EH (cell line): ENCODE results near the gene ADGRG2.
"Not testable (repeated sequence)": the region's sequence is repeated elsewhere in the genome, so short reads cannot be mapped to it uniquely, and the experiment has no call there.

ENCODE experiments used
- DNase-seq: peaks from one replicate; pipeline ENCODE4 v3.0.0-alpha.2; 2015; ENCODE audit warnings: low read depth

ADGRG2 gene

DNA sequence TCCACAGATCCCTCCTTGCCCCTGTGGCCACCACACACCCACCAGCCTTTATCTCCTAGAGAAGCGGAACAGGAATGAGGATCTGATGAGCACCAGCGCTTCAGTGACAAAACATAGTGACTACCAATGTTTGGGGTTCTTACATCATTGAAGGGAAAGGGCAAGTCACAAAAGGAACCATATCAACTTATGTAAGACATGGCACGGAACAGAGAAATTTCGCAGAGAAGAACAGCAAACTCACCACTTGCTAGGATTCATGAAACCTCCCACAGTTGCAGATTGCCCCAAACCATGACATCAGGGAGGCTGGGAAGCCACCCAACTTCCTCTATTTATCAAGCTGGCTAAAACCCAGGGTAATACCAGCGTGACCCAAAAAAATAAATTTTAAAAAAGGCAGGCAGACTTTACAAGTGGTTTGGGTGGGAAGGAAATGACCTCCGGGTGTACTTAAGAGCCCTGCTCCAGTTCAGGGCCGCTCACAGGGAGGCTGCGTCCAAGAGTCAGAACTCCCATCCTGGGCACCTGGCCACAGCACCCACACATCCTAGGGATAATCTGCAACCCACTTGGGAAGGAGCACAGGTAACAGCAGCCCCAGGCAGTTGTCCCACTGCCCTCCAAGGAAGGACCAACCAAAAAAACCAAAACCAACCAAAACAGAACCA, 36.0 kb downstream of the ADGRG2 start:
- DNase-seq, result no peak

DNA sequence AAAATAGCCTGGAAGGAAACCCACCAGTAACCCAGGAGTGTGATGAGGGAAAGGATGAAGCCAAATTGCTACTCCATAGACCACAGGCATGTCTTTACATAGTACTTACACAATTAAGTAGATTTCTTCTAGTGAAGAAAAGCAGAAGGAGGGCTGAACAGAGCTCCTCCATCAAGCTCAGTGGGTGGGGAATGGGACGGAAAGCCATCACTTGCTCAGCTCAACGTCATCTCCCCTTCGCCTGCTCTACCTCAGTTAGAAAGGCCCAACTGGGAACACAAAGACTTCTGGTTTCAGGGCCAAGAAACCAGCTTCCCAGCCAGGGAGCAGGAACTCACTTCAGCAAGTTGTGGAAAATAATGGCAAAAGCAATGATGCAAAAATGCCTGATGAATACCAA, 36.6 kb downstream of the ADGRG2 start:
- no peak for DNase-seq

DNA sequence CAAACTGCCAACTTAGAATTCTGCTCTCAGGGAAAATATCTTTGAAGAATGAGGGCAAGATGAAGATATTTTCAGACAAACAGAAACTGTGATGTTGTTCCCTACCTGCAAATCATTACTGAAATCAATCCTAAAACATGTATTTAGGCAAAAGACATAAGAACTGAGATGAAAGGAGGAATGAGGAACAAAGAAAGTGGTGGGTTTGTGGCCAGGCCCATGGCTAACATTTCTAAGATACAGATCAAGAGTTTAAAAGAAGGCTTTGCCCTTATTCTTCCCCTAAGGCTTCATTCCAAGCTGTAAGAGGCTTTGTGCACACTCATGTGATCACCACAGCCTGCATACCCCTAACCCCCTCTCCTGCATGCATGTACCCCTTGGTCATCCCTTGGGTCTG, 46.5 kb downstream of the ADGRG2 start:
- DNase-seq, result no peak

DNA sequence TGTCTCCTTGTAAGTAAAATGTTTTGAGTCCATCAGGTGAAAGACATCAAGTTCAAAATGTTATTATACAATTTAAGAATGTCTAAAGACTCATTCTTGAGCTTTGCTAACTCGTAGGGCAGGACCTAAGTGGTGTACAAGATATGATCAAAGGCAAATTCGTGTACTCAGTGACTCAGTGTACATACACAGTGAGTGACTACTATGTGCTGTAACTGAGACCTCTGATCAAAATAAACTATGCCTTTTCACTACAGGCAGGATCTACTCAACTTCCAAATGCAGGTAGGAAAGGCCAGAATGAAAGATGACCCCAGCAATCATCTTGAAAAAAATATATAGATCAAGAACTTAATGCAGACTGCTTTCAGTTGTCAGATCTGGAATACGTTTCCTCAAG, 49.9 kb downstream of the ADGRG2 start:
- DNase-seq, result no peak

DNA sequence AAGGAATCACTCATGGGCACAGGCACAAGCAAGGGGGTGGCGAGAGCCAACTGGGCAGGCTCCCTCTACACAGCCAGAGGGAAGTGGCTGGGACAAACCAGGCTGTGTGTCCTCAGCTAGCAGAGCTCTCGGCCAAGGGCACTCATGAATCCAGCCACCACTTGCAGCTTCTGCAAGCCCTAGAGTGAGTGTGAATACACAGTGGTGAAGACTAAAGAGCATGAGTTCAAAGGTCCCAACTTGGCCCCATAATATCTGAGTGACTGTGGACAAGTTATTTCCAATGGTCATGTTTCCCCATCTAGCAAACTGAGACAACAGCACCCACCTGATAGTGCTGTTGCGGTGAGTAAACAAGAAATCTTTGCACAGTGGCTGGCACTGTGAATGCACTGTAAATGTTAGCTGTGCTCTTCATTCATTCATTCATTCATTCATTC, 51.7 kb downstream of the ADGRG2 start:
- DNase-seq, result no peak

DNA sequence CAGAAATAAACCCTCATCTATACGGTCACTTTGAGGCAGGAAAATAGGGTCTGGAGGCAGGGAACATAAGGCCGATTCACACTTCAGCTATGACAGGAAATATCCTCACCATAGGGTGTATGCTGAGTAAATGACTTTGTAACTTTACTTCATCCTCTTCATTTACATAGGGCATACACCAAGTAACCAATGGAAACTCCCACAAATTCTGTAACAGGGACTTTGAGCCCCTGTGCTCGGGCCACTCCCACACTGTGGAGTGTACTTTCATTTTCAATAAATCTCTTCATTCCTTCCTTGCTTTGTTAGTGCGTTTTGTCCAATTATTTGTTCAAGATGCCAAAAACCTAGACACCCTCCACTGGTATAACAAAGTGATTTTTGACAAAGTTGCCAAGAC, 55.3 kb downstream of the ADGRG2 start:
- DNase-seq, result not testable (repeated sequence)

DNA sequence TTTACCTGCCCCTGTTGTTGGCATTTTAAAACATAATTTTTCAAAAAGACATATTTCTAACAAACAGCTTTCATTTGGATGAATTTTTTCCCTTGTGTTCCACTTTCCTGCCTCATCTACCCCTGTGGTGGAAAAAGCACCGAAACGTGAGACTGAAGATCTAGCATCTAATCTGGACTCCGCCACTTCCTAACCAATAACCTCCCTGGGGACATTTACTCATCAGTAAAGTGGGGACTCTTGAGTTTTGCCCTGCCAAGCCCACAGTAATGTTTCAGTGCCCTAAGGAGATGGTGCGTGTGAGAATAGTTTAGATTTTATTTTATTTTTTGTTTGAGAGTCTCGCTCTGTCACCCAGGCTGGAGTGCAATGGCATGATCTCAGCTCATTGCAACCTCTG, 56.7 kb downstream of the ADGRG2 start:
- DNase-seq, result no peak

DNA sequence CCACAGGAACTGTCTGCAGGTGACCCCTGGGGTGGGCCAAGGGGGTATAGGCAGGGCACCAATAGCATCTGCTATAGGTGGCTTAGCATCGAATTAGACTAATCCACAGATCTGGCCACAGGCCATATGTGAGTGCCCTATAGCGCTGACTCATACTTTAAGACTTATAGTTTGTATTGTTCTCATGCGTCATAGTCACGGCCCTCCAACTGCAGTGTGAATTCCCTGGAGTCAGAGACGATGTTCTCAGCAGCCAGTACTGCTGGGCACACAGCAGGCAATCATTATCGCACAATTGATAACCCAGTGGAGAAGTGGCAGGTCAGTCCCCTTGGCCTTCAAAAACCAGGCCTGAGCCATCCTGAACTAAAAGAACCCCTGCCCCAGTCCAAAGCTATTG, 58.1 kb downstream of the ADGRG2 start:
- DNase-seq, result no peak

DNA sequence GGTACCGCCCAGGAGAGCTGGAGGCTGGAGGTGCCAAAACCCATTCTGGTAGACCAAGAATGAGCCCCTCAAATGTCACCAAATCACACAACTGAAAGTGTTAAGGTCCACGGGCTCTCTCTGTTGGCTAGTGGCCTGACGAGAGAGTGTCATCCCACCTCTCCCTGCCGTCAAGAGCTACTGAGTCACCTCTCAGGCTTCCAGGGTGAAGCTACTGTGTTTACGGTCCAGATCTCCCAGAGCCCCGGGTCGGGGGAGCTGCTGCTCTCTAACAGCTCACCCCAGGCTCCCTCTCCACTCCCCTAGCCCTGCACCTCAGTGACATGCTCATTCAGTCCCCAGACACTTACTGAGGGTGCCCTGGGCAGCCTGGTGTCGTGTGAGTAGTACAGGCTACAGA, 59.2 kb downstream of the ADGRG2 start:
- peak; percentile 42 for DNase-seq

DNA sequence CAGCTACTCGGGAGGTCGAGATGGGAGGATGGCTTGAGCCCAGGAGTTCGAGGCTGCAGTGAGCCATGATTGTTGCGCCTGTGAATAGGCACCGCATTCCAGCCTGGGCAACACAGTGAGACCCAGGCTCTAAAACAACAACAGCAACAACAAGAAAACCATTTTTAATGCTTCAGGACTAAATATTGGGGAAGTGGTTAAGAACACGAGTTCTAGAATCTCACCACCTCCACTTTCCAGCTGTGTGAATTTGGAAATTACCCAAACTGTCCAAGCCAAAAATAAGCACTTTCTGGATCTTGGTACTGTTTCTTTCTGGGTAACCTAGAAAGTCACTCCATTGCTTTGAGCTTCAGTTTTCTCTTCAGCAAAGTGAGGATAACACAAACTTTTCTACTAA, 63.2 kb downstream of the ADGRG2 start:
- no peak for DNase-seq

DNA sequence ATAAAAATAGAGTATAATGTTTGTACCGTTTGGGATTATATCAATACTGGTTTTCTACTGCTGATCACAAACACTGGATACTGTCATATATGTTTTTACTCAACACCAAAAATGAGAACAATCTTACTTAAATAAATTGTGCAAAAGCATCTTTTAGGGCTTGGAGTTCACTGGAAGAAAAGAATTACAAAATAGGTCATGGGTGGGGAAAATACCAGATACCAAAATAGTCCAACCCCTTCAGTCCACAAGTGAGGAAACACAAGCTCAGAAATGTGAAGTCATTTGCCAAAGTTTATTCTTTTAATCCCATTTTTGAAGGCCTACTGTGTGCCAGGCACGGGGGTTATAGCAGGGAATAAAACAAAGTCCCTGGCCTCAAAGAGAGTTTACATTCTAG, 64.4 kb downstream of the ADGRG2 start:
- DNase-seq, result no peak

DNA sequence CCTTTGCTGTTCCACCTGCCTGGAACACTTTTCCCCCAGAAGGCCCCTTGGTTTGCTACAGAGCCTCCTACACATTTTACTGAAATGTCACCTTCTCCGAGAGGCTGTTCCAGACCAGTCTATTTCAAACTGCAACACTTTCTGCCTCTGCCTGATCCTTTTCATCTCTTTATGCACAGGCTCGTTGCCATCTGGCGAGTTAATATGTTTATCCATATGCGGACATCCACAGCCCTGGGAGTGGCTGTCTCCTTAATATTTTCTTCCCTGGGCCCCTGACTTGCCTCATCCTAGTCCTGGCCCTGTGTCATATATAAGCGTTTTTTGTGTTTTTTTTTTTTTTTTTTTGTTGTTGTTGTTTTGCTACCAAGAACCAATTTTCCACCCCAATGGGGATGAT, 73.2 kb downstream of the ADGRG2 start:
- no peak for DNase-seq

DNA sequence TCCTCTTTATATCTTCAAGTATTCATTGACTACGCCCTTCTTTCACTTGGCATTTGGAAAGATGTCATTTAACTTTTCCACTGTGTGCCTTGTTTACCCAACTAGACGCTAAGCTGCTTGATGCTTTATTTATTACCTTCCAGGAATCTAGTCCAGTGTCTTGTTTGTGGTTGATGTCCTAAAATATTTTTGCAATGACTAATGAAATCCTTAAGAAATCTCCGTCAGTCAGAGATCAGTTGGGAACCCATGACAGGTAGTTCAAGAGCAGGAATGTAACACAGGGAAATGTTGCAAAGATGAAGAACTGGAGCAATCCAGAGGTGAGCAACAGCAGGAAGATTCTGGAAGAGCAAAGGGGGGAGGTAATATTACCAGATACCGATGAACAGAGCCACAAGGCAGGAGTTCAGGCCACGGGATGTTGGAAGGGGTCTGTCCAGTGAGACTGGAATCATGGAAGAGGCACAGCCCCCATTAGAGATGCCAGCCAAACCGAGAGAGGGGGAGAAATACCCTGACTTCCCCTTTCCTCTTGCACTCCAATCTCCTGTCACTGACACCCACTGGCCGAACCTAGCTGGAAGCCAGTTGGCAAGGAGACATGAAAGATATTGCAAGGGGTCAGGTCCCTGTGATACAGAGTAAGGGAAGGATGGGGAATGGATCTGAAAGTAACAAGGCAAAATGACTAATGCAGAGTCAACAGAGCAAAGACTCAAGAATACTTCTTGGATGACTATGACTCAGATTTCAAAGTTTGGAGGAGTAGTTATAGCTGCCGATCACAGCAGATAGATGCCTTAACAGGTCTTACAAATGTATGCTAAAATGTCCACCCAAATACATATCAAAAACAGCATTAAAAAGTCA, 75.7 kb downstream of the ADGRG2 start:
- peak; percentile 62 for DNase-seq

DNA sequence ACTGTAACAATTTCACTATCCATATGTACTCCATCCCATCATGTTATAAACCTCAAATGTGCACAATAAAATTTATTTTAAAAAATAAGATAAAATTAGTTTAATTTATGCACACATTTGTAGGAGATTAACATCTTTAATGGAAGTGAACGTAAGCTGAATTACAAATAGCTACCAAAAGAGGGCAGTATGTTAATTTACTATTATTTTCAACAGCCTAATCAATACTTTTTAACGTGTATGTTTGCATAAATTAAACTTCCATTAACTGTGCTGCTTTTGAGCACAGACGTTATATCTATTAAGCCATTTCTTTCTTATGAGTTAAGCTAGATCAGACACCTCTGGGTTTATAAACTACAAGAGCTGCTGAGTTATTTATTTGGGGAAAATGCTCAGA, 81.9 kb downstream of the ADGRG2 start:
- no peak for DNase-seq

DNA sequence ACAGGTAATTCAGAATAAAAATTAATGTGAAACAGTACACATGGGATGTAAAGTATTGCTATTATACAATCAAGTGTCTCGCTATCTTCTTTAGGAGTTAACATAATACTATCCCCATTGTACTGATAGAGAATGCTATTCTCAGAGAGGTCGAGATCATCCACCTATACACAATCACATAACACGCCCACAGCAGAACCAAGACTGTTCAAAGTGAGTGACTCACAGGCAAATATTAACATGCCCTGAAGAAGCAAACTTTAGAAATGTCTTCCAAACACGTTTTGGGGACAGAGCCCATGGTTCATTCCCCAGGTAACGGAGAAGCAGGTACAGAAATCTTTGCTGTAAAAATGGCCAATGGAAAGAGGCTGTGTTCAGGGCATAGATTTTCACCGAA, 88.2 kb downstream of the ADGRG2 start:
- DNase-seq, result no peak

DNA sequence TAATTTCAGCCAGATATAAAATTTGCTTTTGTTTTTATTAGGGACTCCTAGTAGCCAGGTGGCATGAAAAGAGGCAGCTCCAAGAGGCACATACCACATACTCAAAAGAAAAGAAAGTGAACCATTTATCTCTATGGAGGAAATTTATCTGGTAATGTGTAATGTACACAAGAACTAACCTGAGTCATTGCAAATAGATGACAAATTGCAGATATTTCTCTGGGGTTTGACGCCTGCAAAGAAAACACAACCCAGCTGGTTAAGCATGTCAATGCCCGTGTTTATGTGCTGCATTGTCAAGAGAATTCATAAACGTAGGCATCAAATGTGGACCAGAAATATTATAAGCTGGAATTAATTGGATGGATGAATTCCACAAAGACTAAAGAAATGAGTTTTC, 91.5 kb downstream of the ADGRG2 start:
- DNase-seq, result no peak

DNA sequence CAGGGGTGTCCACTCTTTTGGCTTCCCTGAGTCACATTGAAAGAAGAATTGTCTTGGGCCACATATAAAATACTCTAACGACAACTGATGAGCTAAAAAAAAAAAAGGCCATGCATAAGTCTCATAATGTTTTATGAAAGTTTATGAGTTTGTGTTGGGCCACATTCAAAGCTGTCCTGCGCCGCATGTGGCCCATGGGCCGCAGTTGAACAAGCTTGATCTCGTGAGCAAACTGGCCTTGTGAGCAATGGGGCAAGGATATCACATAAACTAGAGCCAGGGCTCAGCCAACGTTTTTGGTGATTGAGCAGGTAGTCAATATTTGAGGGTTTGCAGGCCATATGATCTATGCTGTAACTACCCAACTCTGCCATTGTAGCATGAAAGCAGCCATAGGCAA, 93.7 kb downstream of the ADGRG2 start:
- no peak for DNase-seq

DNA sequence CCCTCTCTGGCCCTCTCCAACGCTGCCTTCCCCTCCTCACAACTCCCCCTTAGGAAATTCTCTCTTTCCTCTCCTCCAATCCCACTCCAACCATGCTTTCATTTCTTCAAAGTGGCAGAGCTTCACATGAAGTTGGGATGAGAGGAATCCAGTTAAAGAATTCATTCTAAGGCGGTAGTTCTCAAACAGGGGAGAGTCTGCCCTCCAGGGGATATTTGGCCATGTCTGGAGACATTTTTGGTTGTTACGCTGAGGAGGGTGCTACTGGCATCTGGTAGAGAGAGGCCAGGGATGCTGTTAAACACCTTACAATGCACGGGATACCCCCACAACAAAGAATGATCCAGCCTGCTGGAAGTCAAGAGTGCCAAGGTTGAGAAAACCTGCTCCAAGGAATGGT, 97.9 kb downstream of the ADGRG2 start:
- no peak for DNase-seq

DNA sequence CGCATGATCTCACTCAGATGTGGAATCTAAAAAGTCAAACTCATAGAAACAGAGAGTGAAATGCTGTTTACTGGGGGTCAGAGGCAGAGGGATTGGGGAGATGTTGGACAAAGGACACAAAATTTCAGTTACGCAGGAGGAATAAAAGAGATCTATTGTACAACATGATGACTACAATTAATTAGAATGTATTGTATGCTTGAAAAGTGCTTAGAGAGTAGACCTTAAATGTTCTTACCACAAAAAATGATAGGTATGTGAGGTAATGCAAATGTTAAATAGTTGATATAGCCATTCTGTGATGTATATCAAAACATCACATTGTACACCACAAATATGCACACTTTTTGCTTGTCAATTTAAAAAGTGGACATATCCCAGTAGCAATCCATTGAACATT, 102.3 kb downstream of the ADGRG2 start:
- no peak for DNase-seq

DNA sequence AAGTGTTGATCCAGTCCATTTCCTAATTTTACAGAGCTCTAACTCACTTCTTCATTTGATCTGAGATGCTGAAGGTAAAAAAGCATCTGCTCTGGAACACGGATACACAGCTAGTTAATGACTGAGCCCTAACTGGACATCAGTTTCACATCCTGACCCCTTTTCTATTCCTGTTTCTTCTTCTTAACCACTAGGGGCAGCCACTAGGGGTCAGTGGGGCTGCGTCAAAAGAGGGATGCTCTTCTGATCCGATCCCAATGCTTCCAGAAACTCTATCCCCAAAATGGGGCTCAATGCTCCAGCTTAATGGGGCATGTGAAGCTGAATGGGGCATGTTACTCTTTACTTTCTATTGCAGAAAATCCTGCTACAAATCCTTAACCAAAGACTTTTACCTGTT, 105.0 kb downstream of the ADGRG2 start:
- DNase-seq, result peak; percentile 43

DNA sequence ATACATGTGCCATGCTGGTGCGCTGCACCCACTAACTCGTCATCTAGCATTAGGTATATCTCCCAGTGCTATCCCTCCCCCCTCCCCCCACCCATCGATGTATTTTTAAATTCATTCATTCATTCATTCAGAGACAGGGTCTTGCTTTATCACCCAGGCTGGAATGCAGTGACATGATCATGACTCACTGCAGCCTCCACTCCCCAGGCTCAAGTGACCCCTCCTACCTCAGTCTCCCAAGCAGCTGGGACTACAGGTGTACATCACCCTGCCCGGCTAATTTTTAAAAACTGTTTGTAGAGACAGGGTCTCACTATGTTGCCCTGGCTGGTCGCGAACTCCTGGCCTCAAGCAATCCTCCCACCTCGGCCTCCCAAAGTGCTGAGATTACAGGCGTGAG, 105.7 kb downstream of the ADGRG2 start:
- not testable (repeated sequence) for DNase-seq

DNA sequence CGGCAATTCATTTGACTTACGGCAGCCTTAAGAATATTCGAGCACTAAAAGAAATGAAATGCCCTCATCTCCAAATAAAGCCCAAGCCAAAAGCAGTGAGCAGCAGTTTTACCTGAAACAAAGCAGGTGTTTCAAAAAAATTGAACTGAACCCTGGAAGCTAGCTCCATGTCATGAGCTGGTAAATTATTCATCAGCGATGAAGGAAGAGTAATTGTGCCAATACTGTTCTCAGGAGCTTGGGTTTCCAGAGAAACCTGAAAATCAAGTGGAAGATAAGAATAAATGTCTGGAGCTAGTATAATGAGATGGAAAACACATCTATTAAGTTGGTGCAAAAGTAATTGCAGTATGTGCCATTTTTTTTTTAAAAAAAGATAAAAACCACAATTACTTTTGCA, 114.4 kb downstream of the ADGRG2 start:
- no peak for DNase-seq

DNA sequence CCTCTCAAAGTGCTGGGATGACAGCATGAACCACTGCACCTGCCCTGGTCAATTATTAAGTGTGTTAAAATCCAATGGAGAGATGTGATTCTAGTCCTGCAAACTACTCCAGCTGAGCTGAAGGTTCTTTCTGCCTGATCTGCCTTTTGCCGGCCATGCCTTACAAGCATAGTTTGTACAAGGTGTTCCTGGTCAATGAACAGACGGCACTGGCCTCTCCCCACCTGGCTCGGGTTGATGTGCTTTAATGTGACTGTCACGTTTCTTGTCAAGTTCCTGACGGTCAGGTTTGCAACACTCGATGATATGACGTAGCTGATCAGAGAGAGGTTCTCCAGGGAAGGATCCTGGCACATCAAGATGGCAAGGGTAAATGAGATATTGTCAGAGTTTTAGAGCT, 115.3 kb downstream of the ADGRG2 start:
- no peak for DNase-seq

DNA sequence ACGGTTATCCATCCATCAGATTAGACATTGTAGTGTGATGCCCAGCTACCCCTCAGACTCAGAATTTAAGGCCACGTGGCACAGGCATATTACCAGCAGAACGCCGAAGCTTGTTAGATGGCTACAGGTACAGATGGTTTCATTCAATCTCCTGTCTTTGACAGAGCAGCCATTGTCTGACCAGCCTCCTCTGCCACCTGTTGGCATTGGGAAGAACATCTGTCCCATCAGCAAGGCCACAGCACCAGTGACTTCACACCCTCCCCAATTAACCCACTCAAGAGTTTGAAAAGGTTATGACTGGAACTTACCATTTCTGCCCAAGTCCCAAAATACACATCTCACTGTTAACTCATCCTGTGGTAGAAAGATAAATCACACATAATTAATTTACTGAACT, 116.4 kb downstream of the ADGRG2 start:
- no peak for DNase-seq
